GM23338 (cell line): ENCODE data around the gene GRXCR2.

Experiments used
- EZH2 ChIP-seq: fragments of 200-600 bp; sonication (generic); IDR thresholded peaks from one replicate; pipeline ENCODE4 v1.8.0; 2017; ENCODE audit warnings: antibody characterized with exemption, mild to moderate bottlenecking, low read depth; ENCODE audit not compliant: unreplicated experiment
- EZH2phosphoT487 ChIP-seq: fragments of 200-600 bp; sonication (generic); IDR thresholded peaks from one replicate; pipeline ENCODE4 v1.8.1; 2018; ENCODE audit warnings: antibody characterized with exemption; ENCODE audit not compliant: unreplicated experiment
- POLR2AphosphoS5 ChIP-seq: IDR thresholded peaks from 2 replicates; pipeline ENCODE4 v1.6.1; 2016; ENCODE audit warnings: antibody characterized with exemption, low read depth
- TF ChIP-seq, protein P1 (sequence below), 2 experiments: fragments of 200-600 bp in 1 of 2; sonication (generic) in 1 of 2; conservative IDR thresholded peaks; 2 replicates each; pipeline versions ENCODE4 v1.5.1 to v1.6.1; 2016 to 2017; ENCODE audit warnings: antibody characterized with exemption in 2 of 2, low read depth in 2 of 2, mild to moderate bottlenecking in 2 of 2, moderate library complexity in 1 of 2

DNA sequence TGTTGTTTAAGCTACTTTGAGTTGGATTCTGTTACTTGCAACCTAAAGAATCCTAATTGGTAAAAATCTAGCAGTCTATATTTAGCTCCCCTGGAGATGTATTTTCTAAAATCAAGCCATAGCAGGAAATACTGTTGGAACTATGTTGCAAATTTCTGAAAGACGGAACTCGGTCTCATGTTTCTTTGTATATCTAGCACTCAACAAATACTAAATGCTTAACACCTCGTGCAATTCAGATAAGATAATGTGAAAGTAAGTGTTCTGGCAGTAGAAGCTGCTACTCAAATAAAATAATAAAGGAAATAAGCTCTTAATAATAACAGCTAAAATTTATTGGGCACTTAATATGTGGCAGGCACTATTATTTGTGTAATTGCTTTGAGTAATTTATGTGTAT lies 26.7 kb downstream of the GRXCR2 start:
- TF ChIP-seq, protein P1, sequence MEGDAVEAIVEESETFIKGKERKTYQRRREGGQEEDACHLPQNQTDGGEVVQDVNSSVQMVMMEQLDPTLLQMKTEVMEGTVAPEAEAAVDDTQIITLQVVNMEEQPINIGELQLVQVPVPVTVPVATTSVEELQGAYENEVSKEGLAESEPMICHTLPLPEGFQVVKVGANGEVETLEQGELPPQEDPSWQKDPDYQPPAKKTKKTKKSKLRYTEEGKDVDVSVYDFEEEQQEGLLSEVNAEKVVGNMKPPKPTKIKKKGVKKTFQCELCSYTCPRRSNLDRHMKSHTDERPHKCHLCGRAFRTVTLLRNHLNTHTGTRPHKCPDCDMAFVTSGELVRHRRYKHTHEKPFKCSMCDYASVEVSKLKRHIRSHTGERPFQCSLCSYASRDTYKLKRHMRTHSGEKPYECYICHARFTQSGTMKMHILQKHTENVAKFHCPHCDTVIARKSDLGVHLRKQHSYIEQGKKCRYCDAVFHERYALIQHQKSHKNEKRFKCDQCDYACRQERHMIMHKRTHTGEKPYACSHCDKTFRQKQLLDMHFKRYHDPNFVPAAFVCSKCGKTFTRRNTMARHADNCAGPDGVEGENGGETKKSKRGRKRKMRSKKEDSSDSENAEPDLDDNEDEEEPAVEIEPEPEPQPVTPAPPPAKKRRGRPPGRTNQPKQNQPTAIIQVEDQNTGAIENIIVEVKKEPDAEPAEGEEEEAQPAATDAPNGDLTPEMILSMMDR (conservative IDR thresholded peaks at IDR 0.05; ENCODE audit: low read depth in 2 of 2) = no peak
- TF ChIP-seq POLR2AphosphoS5 (no peak), EZH2phosphoT487 (no peak), EZH2 (no peak)
